ENCODE data around the gene LRRD1.

GRCh38 chr7:92141161-92141560 lies 37.8 kb downstream of the LRRD1 start:
- TF ChIP-seq CTCF (IDR thresholded peaks at IDR 0.05) (no peak), POLR2A (IDR thresholded peaks at IDR 0.05) (no peak)
